ENCODE data around the gene TMEM270.

TMEM270 gene

GRCh38 chr7:73907554-73908122 is 46.7 kb downstream of the TMEM270 start:
- DNase-seq (ENCODE audit: low read depth), result no peak

- DNase-seq (ENCODE audit: low read depth), result no peak
These were observed 47.2 kb downstream of the TMEM270 start for GRCh38 chr7:73908123-73908611.

GRCh38 chr7:73909051-73909941 is 48.3 kb downstream of the TMEM270 start:
- DNase-seq (ENCODE audit: low read depth), result no peak

GRCh38 chr7:73909996-73910395 is 49.0 kb downstream of the TMEM270 start:
- DNase-seq (ENCODE audit: low read depth), result no peak

- no peak for DNase-seq (ENCODE audit: low read depth)
These were observed 51.3 kb downstream of the TMEM270 start for GRCh38 chr7:73912223-73912622.

Measured in non-pigmented ciliary epithelial cell (primary cell).